GM23338 (cell line): Measurements from ENCODE around the gene TNS3. TPM values are rescaled to one million over a fixed set of nuclear protein-coding genes. Genes with fewer than 3 reads are reported as not detected.

Source experiments
- ATAC-seq: fragments of 200-7000 bp; cut with Tn5 transposase; 3 replicates; pipeline ENCODE4 v1.9.1; 2020
- DNase-seq: peaks from one replicate; pipeline ENCODE4 v3.0.0-alpha.2; 2015; ENCODE audit warnings: low spot score
- H2AFZ ChIP-seq: fragments of 200-600 bp; sonication (generic); 2 replicates; pipeline ENCODE4 v1.8.0; 2016; ENCODE audit warnings: antibody characterized with exemption, mild to moderate bottlenecking, moderate library complexity
- H3F3A ChIP-seq: fragments of 200-600 bp; sonication (generic); replicated peaks from 2 replicates; pipeline ENCODE4 v1.8.0; 2017; ENCODE audit warnings: antibody characterized with exemption, mixed run types, low read depth
- H3K27ac ChIP-seq: fragments of 200-600 bp; sonication (generic); 2 replicates; pipeline ENCODE4 v1.6.1; 2016; ENCODE audit warnings: low read depth
- H3K27me3 ChIP-seq: fragments of 200-600 bp; sonication (generic); 2 replicates; pipeline ENCODE4 v1.8.0; 2016; ENCODE audit warnings: mild to moderate bottlenecking, mixed run types, moderate library complexity; ENCODE audit not compliant: insufficient read depth
- H3K36me3 ChIP-seq: fragments of 200-600 bp; sonication (generic); 2 replicates; pipeline ENCODE4 v1.8.0; 2016; ENCODE audit warnings: mild to moderate bottlenecking; ENCODE audit not compliant: insufficient read depth
- H3K4me1 ChIP-seq: fragments of 200-600 bp; sonication (generic); 2 replicates; pipeline ENCODE4 v1.8.0; 2016; ENCODE audit warnings: mild to moderate bottlenecking, moderate library complexity; ENCODE audit not compliant: insufficient read depth
- H3K4me2 ChIP-seq: fragments of 200-600 bp; sonication (generic); 2 replicates; pipeline ENCODE4 v1.7.1; 2017; ENCODE audit warnings: mixed run types
- H3K4me3 ChIP-seq: fragments of 200-600 bp; sonication (generic); 2 replicates; pipeline ENCODE4 v1.6.1; 2016; ENCODE audit warnings: mixed run types
- H3K79me2 ChIP-seq: fragments of 200-600 bp; sonication (generic); replicated peaks from 2 replicates; pipeline ENCODE4 v1.8.0; 2017; ENCODE audit warnings: mild to moderate bottlenecking; ENCODE audit not compliant: insufficient read depth
- H3K9me2 ChIP-seq: fragments of 200-600 bp; sonication (generic); 2 replicates; pipeline ENCODE4 v1.8.0; 2017; ENCODE audit not compliant: insufficient read depth
- H4K20me1 ChIP-seq: fragments of 200-600 bp; sonication (generic); replicated peaks from 2 replicates; pipeline ENCODE4 v1.8.0; 2017; ENCODE audit warnings: mild to moderate bottlenecking; ENCODE audit not compliant: insufficient read depth
- H3K27ac Mint-ChIP-seq: 2 replicates; pipeline ENCODE4 v1.8.0; 2020; ENCODE audit warnings: inconsistent platforms, mild to moderate bottlenecking, moderate library complexity, mixed read lengths
- H3K27me3 Mint-ChIP-seq: 3 replicates; pipeline ENCODE4 v1.8.0; 2022; ENCODE audit warnings: low read depth, mild to moderate bottlenecking, moderate library complexity, mixed read lengths, inconsistent platforms; ENCODE audit not compliant: insufficient read depth, poor library complexity
- H3K36me3 Mint-ChIP-seq: 3 replicates; pipeline ENCODE4 v1.8.0; 2021; ENCODE audit warnings: low read depth, mild to moderate bottlenecking, inconsistent platforms, moderate library complexity, mixed read lengths
- H3K4me1 Mint-ChIP-seq: 3 replicates; pipeline ENCODE4 v1.8.0; 2020; ENCODE audit warnings: mild to moderate bottlenecking, inconsistent platforms, mixed read lengths
- H3K4me3 Mint-ChIP-seq: 3 replicates; pipeline ENCODE4 v1.8.0; 2021; ENCODE audit warnings: moderate library complexity, mild to moderate bottlenecking, inconsistent platforms, mixed read lengths
- H3K9me3 Mint-ChIP-seq: 3 replicates; pipeline ENCODE4 v1.8.0; 2020; ENCODE audit warnings: moderate library complexity, mild to moderate bottlenecking, inconsistent platforms, mixed read lengths
- CREB1 ChIP-seq: fragments of 250-450 bp; sonication (Bioruptor Pico); IDR thresholded peaks from 2 replicates; pipeline ENCODE4 v1.5.0; 2020; ENCODE audit warnings: low read depth, mild to moderate bottlenecking, moderate library complexity
- EZH2 ChIP-seq: fragments of 200-600 bp; sonication (generic); IDR thresholded peaks from one replicate; pipeline ENCODE4 v1.8.0; 2017; ENCODE audit warnings: antibody characterized with exemption, mild to moderate bottlenecking, low read depth; ENCODE audit not compliant: unreplicated experiment
- JUNB ChIP-seq: IDR thresholded peaks from one replicate; pipeline ENCODE4 v1.6.1; 2016; ENCODE audit warnings: antibody characterized with exemption; ENCODE audit not compliant: unreplicated experiment
- NANOG ChIP-seq: IDR thresholded peaks from 2 replicates; pipeline ENCODE4 v1.6.1; 2016; ENCODE audit warnings: antibody characterized with exemption, borderline replicate concordance
- POLR2AphosphoS5 ChIP-seq: IDR thresholded peaks from 2 replicates; pipeline ENCODE4 v1.6.1; 2016; ENCODE audit warnings: antibody characterized with exemption, low read depth
- STAT1 ChIP-seq: IDR thresholded peaks from one replicate; pipeline ENCODE4 v1.6.1; 2016; ENCODE audit warnings: antibody characterized with exemption; ENCODE audit not compliant: unreplicated experiment
- ZNF114 ChIP-seq: fragments of 250-450 bp; sonication (Bioruptor Pico); IDR thresholded peaks from 2 replicates; pipeline ENCODE4 v1.5.0; 2020; ENCODE audit warnings: mild to moderate bottlenecking, moderate library complexity
- ZNF331 ChIP-seq: fragments of 250-450 bp; sonication (Bioruptor Pico); IDR thresholded peaks from 2 replicates; pipeline ENCODE4 v1.5.0; 2020; ENCODE audit warnings: low read depth, mild to moderate bottlenecking, moderate library complexity
- polyA plus RNA-seq: library from polyadenylated mRNA; unstranded; fragments of >200 nt; fragmentation: Nextera tagmentation; extraction: Ambion mirVana; gene quantifications from 2 replicates; pipeline ENCODE4 v1.2.1, GENCODE V29; 2016
- total RNA-seq: library from RNA; depleted of rRNA; stranded (reverse); fragments of >200 nt; shearing (Covaris generic); gene quantifications from 2 replicates; pipeline ENCODE4 v1.2.3, GENCODE V29; 2014
- TF ChIP-seq, protein P1 (sequence below): IDR thresholded peaks from one replicate; pipeline ENCODE4 v1.6.1; 2018; ENCODE audit warnings: antibody characterized with exemption; ENCODE audit not compliant: unreplicated experiment
- TF ChIP-seq, protein P2 (sequence below): fragments of 250-450 bp; sonication (Bioruptor Pico); IDR thresholded peaks from 2 replicates; pipeline ENCODE4 v1.5.0; 2020; ENCODE audit warnings: mild to moderate bottlenecking, moderate library complexity

The TNS3 gene
- total and polyA plus RNA-seq, 2 experiments from 2014 or later, result 6.2 to 28.7 TPM

GRCh38 chr7:47422611-47423010 lies 159.3 kb downstream of the TNS3 start:
- Histone ChIP-seq H3K27ac (no peak overlapping the region), H4K20me1 (0 out of 2 replicates have a peak, but pooled peaks cover 2% of the 10 kb centered on the region), H3K79me2 (no peaks in the 10 kb centered on the region), H3K9me2 (no peaks in the 10 kb centered on the region), H2AFZ (no peak overlapping the region), H3K4me1 (peaks cover 5% of the 10 kb centered on the region; the same call in 1 of the 2 replicates), H3K4me3 (no peak overlapping the region), H3F3A (no peaks in the 10 kb centered on the region), H3K36me3 (no peaks in the 10 kb centered on the region; the same call in 1 of the 2 replicates), H3K4me2 (no peak overlapping the region), H3K27me3 (no peaks in the 10 kb centered on the region)
- H3K9me3 Mint-ChIP-seq, result no peaks in the 10 kb centered on the region; the same call in 2 of the 3 replicates
- H3K36me3 Mint-ChIP-seq, result peaks cover 20% of the 10 kb centered on the region
- DNase-seq (no peak), ATAC-seq (no peak)
- H3K27ac Mint-ChIP-seq, result no peak overlapping the region
- H3K4me1 Mint-ChIP-seq, result peaks cover 10% of the 10 kb centered on the region
- H3K4me3 Mint-ChIP-seq, result no peak overlapping the region
- no peak for TF ChIP-seq CREB1 (CRISPR knock-in tag)
- no peak for TF ChIP-seq JUNB
- no peak for TF ChIP-seq STAT1
- no peak for TF ChIP-seq POLR2AphosphoS5
- TF ChIP-seq, protein P1, sequence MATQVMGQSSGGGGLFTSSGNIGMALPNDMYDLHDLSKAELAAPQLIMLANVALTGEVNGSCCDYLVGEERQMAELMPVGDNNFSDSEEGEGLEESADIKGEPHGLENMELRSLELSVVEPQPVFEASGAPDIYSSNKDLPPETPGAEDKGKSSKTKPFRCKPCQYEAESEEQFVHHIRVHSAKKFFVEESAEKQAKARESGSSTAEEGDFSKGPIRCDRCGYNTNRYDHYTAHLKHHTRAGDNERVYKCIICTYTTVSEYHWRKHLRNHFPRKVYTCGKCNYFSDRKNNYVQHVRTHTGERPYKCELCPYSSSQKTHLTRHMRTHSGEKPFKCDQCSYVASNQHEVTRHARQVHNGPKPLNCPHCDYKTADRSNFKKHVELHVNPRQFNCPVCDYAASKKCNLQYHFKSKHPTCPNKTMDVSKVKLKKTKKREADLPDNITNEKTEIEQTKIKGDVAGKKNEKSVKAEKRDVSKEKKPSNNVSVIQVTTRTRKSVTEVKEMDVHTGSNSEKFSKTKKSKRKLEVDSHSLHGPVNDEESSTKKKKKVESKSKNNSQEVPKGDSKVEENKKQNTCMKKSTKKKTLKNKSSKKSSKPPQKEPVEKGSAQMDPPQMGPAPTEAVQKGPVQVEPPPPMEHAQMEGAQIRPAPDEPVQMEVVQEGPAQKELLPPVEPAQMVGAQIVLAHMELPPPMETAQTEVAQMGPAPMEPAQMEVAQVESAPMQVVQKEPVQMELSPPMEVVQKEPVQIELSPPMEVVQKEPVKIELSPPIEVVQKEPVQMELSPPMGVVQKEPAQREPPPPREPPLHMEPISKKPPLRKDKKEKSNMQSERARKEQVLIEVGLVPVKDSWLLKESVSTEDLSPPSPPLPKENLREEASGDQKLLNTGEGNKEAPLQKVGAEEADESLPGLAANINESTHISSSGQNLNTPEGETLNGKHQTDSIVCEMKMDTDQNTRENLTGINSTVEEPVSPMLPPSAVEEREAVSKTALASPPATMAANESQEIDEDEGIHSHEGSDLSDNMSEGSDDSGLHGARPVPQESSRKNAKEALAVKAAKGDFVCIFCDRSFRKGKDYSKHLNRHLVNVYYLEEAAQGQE, result no peak
- TF ChIP-seq NANOG, result no peak
- TF ChIP-seq ZNF331 (CRISPR knock-in tag), result no peak
- no peak for TF ChIP-seq ZNF114 (CRISPR knock-in tag)
- TF ChIP-seq, protein P2, sequence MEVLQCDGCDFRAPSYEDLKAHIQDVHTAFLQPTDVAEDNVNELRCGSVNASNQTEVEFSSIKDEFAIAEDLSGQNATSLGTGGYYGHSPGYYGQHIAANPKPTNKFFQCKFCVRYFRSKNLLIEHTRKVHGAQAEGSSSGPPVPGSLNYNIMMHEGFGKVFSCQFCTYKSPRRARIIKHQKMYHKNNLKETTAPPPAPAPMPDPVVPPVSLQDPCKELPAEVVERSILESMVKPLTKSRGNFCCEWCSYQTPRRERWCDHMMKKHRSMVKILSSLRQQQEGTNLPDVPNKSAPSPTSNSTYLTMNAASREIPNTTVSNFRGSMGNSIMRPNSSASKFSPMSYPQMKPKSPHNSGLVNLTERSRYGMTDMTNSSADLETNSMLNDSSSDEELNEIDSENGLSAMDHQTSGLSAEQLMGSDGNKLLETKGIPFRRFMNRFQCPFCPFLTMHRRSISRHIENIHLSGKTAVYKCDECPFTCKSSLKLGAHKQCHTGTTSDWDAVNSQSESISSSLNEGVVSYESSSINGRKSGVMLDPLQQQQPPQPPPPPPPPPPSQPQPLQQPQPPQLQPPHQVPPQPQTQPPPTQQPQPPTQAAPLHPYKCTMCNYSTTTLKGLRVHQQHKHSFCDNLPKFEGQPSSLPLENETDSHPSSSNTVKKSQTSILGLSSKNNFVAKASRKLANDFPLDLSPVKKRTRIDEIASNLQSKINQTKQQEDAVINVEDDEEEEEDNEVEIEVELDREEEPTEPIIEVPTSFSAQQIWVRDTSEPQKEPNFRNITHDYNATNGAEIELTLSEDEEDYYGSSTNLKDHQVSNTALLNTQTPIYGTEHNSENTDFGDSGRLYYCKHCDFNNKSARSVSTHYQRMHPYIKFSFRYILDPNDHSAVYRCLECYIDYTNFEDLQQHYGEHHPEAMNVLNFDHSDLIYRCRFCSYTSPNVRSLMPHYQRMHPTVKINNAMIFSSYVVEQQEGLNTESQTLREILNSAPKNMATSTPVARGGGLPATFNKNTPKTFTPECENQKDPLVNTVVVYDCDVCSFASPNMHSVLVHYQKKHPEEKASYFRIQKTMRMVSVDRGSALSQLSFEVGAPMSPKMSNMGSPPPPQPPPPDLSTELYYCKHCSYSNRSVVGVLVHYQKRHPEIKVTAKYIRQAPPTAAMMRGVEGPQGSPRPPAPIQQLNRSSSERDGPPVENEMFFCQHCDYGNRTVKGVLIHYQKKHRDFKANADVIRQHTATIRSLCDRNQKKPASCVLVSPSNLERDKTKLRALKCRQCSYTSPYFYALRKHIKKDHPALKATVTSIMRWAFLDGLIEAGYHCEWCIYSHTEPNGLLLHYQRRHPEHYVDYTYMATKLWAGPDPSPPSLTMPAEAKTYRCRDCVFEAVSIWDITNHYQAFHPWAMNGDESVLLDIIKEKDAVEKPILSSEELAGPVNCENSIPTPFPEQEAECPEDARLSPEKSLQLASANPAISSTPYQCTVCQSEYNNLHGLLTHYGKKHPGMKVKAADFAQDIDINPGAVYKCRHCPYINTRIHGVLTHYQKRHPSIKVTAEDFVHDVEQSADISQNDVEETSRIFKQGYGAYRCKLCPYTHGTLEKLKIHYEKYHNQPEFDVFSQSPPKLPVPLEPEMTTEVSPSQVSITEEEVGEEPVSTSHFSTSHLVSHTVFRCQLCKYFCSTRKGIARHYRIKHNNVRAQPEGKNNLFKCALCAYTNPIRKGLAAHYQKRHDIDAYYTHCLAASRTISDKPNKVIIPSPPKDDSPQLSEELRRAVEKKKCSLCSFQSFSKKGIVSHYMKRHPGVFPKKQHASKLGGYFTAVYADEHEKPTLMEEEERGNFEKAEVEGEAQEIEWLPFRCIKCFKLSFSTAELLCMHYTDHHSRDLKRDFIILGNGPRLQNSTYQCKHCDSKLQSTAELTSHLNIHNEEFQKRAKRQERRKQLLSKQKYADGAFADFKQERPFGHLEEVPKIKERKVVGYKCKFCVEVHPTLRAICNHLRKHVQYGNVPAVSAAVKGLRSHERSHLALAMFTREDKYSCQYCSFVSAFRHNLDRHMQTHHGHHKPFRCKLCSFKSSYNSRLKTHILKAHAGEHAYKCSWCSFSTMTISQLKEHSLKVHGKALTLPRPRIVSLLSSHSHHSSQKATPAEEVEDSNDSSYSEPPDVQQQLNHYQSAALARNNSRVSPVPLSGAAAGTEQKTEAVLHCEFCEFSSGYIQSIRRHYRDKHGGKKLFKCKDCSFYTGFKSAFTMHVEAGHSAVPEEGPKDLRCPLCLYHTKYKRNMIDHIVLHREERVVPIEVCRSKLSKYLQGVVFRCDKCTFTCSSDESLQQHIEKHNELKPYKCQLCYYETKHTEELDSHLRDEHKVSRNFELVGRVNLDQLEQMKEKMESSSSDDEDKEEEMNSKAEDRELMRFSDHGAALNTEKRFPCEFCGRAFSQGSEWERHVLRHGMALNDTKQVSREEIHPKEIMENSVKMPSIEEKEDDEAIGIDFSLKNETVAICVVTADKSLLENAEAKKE (CRISPR knock-in tag), result no peak
- no peak for TF ChIP-seq EZH2
- H3K27me3 Mint-ChIP-seq, result no peaks in the 10 kb centered on the region
